ENCODE measurements around the gene ERGIC1. TPM values are rescaled to one million over a fixed set of nuclear protein-coding genes. Genes with fewer than 3 reads are reported as not detected.

The ERGIC1 gene
- total and polyA plus RNA-seq, 2 of the 13 experiments (the other 11 are each of a cell fraction or from before 2014, with no cell fraction given), result 78.5 to 184 TPM

DNA sequence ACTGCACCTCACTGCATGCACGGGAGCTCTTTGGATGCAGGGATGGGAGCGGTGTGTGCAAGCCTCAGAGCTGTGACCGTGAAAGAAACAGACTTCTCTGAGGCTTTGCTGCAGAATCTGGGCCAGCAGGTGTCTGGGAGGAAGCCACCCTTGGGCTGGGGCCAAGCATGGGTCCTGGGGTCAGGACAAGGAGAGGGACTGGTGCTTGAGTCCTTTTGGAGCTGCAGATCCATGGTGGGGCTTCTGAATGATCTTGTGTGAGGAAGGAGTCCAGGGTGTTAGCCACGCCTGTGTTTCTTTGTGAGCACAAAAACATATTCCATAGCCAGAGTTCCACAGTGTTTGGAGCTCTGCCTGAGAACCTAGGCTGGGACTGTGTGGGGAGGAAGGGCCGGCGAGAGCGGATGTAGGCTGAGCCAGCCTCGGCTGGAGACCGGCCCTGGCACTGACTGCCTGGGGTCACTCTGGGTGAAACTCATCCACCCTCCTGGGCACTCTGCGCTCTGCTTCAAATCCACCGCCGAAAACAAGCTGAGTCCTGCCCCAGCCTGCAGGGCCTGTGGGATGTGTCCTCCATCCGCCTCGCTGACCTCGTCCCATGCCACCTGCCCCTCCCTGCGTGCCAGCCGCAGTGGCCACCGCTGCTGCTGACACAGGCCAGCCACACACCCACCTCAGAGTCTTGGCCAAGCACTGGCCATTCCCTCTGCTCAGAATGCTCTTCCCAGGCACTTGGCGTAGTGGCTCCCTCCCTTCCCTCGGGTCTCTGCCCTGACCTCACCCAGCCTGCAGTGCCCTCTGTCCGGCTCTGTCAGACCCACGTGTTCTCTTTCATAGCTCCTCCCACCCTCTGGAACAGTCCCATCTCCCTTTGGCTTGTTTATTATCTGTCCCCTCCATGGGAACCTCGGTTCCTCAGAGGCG lies 26.7 kb downstream of the ERGIC1 start (continued):
- TF ChIP-seq, protein P1, sequence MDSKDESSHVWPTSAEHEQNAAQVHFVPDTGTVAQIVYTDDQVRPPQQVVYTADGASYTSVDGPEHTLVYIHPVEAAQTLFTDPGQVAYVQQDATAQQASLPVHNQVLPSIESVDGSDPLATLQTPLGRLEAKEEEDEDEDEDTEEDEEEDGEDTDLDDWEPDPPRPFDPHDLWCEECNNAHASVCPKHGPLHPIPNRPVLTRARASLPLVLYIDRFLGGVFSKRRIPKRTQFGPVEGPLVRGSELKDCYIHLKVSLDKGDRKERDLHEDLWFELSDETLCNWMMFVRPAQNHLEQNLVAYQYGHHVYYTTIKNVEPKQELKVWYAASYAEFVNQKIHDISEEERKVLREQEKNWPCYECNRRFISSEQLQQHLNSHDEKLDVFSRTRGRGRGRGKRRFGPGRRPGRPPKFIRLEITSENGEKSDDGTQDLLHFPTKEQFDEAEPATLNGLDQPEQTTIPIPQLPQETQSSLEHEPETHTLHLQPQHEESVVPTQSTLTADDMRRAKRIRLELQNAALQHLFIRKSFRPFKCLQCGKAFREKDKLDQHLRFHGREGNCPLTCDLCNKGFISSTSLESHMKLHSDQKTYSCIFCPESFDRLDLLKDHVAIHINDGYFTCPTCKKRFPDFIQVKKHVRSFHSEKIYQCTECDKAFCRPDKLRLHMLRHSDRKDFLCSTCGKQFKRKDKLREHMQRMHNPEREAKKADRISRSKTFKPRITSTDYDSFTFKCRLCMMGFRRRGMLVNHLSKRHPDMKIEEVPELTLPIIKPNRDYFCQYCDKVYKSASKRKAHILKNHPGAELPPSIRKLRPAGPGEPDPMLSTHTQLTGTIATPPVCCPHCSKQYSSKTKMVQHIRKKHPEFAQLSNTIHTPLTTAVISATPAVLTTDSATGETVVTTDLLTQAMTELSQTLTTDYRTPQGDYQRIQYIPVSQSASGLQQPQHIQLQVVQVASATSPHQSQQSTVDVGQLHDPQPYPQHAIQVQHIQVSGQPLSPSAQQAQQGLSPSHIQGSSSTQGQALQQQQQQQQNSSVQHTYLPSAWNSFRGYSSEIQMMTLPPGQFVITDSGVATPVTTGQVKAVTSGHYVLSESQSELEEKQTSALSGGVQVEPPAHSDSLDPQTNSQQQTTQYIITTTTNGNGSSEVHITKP (CRISPR knock-in tag; IDR thresholded peaks at IDR 0.05; ENCODE audit: low read depth), result no peak
- TF ChIP-seq ZBTB8A (CRISPR knock-in tag; IDR thresholded peaks at IDR 0.05; ENCODE audit: borderline replicate concordance, low read depth), result no peak
- TF ChIP-seq, protein P2, sequence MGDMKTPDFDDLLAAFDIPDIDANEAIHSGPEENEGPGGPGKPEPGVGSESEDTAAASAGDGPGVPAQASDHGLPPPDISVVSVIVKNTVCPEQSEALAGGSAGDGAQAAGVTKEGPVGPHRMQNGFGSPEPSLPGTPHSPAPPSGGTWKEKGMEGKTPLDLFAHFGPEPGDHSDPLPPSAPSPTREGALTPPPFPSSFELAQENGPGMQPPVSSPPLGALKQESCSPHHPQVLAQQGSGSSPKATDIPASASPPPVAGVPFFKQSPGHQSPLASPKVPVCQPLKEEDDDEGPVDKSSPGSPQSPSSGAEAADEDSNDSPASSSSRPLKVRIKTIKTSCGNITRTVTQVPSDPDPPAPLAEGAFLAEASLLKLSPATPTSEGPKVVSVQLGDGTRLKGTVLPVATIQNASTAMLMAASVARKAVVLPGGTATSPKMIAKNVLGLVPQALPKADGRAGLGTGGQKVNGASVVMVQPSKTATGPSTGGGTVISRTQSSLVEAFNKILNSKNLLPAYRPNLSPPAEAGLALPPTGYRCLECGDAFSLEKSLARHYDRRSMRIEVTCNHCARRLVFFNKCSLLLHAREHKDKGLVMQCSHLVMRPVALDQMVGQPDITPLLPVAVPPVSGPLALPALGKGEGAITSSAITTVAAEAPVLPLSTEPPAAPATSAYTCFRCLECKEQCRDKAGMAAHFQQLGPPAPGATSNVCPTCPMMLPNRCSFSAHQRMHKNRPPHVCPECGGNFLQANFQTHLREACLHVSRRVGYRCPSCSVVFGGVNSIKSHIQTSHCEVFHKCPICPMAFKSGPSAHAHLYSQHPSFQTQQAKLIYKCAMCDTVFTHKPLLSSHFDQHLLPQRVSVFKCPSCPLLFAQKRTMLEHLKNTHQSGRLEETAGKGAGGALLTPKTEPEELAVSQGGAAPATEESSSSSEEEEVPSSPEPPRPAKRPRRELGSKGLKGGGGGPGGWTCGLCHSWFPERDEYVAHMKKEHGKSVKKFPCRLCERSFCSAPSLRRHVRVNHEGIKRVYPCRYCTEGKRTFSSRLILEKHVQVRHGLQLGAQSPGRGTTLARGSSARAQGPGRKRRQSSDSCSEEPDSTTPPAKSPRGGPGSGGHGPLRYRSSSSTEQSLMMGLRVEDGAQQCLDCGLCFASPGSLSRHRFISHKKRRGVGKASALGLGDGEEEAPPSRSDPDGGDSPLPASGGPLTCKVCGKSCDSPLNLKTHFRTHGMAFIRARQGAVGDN (CRISPR knock-in tag; IDR thresholded peaks at IDR 0.05), result peak; percentile 60
- TF ChIP-seq, protein P3, sequence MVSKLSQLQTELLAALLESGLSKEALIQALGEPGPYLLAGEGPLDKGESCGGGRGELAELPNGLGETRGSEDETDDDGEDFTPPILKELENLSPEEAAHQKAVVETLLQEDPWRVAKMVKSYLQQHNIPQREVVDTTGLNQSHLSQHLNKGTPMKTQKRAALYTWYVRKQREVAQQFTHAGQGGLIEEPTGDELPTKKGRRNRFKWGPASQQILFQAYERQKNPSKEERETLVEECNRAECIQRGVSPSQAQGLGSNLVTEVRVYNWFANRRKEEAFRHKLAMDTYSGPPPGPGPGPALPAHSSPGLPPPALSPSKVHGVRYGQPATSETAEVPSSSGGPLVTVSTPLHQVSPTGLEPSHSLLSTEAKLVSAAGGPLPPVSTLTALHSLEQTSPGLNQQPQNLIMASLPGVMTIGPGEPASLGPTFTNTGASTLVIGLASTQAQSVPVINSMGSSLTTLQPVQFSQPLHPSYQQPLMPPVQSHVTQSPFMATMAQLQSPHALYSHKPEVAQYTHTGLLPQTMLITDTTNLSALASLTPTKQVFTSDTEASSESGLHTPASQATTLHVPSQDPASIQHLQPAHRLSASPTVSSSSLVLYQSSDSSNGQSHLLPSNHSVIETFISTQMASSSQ (IDR thresholded peaks at IDR 0.05; ENCODE audit: low read depth), result no peak
- TF ChIP-seq, protein P3 (CRISPR knock-in tag; IDR thresholded peaks at IDR 0.05; ENCODE audit: borderline replicate concordance), result no peak
- TF ChIP-seq, protein P4, sequence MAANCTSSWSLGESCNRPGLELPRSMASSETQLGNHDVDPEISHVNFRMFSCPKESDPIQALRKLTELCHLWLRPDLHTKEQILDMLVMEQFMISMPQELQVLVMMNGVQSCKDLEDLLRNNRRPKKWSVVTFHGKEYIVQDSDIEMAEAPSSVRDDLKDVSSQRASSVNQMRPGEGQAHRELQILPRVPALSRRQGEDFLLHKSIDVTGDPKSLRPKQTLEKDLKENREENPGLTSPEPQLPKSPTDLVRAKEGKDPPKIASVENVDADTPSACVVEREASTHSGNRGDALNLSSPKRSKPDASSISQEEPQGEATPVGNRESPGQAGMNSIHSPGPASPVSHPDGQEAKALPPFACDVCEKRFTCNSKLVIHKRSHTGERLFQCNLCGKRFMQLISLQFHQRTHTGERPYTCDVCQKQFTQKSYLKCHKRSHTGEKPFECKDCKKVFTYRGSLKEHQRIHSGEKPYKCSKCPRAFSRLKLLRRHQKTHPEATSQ (CRISPR knock-in tag; IDR thresholded peaks at IDR 0.05; ENCODE audit: borderline replicate concordance), result no peak
- no peak for TF ChIP-seq ATAD3A (CRISPR knock-in tag; IDR thresholded peaks at IDR 0.05)
- TF ChIP-seq RARG (CRISPR knock-in tag; IDR thresholded peaks at IDR 0.05; ENCODE audit: low read depth), result no peak
- TF ChIP-seq ZNF598 (CRISPR knock-in tag; IDR thresholded peaks at IDR 0.05; ENCODE audit: borderline replicate concordance), result peak; percentile 44; the same call in 1 of the 2 replicates
